Astrocyte (in vitro differentiated cells and primary cell): ENCODE results near the gene CTH. TPM values are rescaled to one million over a fixed set of nuclear protein-coding genes. Genes with fewer than 3 reads are reported as not detected.

ENCODE experiments used
- DNase-seq: peaks from one replicate; pipeline ENCODE4 v3.0.0-alpha.2; 2010; ENCODE audit warnings: low read depth
- FAIRE-seq: peaks from 2 replicates; lab custom pipeline; 2011; peaks lifted over from hg19 to GRCh38; lab: Jason Lieb, UNC
- H2AFZ ChIP-seq: 2 replicates; pipeline ENCODE4 v1.6.0; 2012; ENCODE audit warnings: low read depth, low read length, inconsistent platforms
- H3K27ac ChIP-seq: 2 replicates; pipeline ENCODE4 v1.5.1; 2011; ENCODE audit warnings: low read depth, low read length, inconsistent platforms
- H3K27me3 ChIP-seq: 2 replicates; pipeline ENCODE4 v1.6.0; 2011; ENCODE audit warnings: low read length, inconsistent platforms; ENCODE audit not compliant: insufficient read depth
- H3K36me3 ChIP-seq: 2 replicates; pipeline ENCODE4 v1.5.1; 2011; ENCODE audit warnings: low read length, inconsistent platforms; ENCODE audit not compliant: insufficient read depth
- H3K4me1 ChIP-seq: 2 replicates; pipeline ENCODE4 v1.5.1; 2011; ENCODE audit warnings: low read length, inconsistent platforms; ENCODE audit not compliant: insufficient read depth
- H3K4me2 ChIP-seq: 2 replicates; pipeline ENCODE4 v1.6.0; 2012; ENCODE audit warnings: low read length, inconsistent platforms
- H3K4me3 ChIP-seq: 2 replicates; pipeline ENCODE4 v1.5.1; 2011; ENCODE audit warnings: low read depth, mild to moderate bottlenecking, low read length, inconsistent platforms; ENCODE audit not compliant: insufficient read depth
- H3K79me2 ChIP-seq: 2 replicates; pipeline ENCODE4 v1.6.0; 2012; ENCODE audit warnings: mild to moderate bottlenecking, low read length, inconsistent platforms; ENCODE audit not compliant: insufficient read depth
- H3K9ac ChIP-seq: 2 replicates; pipeline ENCODE4 v1.6.0; 2012; ENCODE audit warnings: mild to moderate bottlenecking, low read length, inconsistent platforms
- H3K9me3 ChIP-seq: 2 replicates; pipeline ENCODE4 v1.5.1; 2012; ENCODE audit warnings: low read depth, mild to moderate bottlenecking, low read length, inconsistent platforms; ENCODE audit not compliant: insufficient read depth
- H4K20me1 ChIP-seq: 2 replicates; pipeline ENCODE4 v1.6.0; 2012; ENCODE audit warnings: low read length, inconsistent platforms; ENCODE audit not compliant: insufficient read depth
- H3K27ac Mint-ChIP-seq: one replicate; pipeline ENCODE4 v1.8.0; 2021; ENCODE audit warnings: mild to moderate bottlenecking, mixed read lengths; ENCODE audit not compliant: unreplicated experiment
- H3K27me3 Mint-ChIP-seq: one replicate; pipeline ENCODE4 v1.8.0; 2021; ENCODE audit warnings: low read depth, mixed read lengths; ENCODE audit not compliant: unreplicated experiment
- H3K36me3 Mint-ChIP-seq: one replicate; pipeline ENCODE4 v1.8.0; 2021; ENCODE audit warnings: low read depth, mixed read lengths; ENCODE audit not compliant: unreplicated experiment
- H3K4me1 Mint-ChIP-seq: one replicate; pipeline ENCODE4 v1.8.0; 2021; ENCODE audit warnings: low read depth, mixed read lengths; ENCODE audit not compliant: unreplicated experiment
- H3K4me3 Mint-ChIP-seq: one replicate; pipeline ENCODE4 v1.8.0; 2021; ENCODE audit warnings: mild to moderate bottlenecking, moderate library complexity, mixed read lengths; ENCODE audit not compliant: unreplicated experiment
- H3K9me3 Mint-ChIP-seq: one replicate; pipeline ENCODE4 v1.8.0; 2021; ENCODE audit warnings: mild to moderate bottlenecking, mixed read lengths; ENCODE audit not compliant: unreplicated experiment
- EZH2 ChIP-seq: IDR thresholded peaks from 2 replicates; pipeline ENCODE4 v1.6.1; 2012; ENCODE audit warnings: mild to moderate bottlenecking, low read length, inconsistent platforms; ENCODE audit not compliant: insufficient read depth
- total RNA-seq: library from RNA; stranded (reverse); gene quantifications from 2 replicates; pipeline ENCODE4 v1.2.1, GENCODE V29; 2021
- TF ChIP-seq, protein P1 (sequence below): IDR thresholded peaks from 2 replicates; pipeline ENCODE4 v1.5.1; 2011; ENCODE audit warnings: low read depth, mild to moderate bottlenecking, inconsistent platforms, low read length, moderate library complexity; ENCODE audit not compliant: insufficient read depth

The CTH gene
- total RNA-seq, 1 donor from 2014 or later: 23.7 TPM

DNA sequence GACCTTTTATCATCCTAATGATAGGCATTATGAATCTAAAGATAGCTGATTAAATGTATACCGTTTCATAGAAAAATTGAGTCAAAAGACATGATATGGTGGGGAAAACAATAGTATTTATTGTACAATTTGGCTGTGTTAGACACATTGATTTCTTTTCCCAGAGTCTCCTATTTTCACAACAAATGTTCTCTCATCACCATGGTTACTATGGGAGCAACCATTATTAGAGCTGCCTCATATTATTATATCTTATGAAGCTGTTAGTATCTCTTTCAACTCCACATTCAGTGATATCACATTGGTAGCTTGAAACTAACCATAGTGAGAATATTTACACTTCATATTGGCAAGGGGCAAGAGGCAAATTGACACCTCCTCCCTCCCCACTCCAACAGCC, 10.7 kb upstream of the CTH start:
- H3K4me3 Mint-ChIP-seq: no peak overlapping the region
- no peak for TF ChIP-seq EZH2
- TF ChIP-seq, protein P1, sequence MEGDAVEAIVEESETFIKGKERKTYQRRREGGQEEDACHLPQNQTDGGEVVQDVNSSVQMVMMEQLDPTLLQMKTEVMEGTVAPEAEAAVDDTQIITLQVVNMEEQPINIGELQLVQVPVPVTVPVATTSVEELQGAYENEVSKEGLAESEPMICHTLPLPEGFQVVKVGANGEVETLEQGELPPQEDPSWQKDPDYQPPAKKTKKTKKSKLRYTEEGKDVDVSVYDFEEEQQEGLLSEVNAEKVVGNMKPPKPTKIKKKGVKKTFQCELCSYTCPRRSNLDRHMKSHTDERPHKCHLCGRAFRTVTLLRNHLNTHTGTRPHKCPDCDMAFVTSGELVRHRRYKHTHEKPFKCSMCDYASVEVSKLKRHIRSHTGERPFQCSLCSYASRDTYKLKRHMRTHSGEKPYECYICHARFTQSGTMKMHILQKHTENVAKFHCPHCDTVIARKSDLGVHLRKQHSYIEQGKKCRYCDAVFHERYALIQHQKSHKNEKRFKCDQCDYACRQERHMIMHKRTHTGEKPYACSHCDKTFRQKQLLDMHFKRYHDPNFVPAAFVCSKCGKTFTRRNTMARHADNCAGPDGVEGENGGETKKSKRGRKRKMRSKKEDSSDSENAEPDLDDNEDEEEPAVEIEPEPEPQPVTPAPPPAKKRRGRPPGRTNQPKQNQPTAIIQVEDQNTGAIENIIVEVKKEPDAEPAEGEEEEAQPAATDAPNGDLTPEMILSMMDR: no peak
- no peak overlapping the region for H3K27ac Mint-ChIP-seq
- DNase-seq (no peak), FAIRE-seq (no peak)
- H4K20me1 ChIP-seq: no peaks in the 10 kb centered on the region
- H3K36me3 Mint-ChIP-seq: no peaks in the 10 kb centered on the region
- H3K4me3 ChIP-seq: no peak overlapping the region
- H3K9me3 ChIP-seq: no peaks in the 10 kb centered on the region
- no peaks in the 10 kb centered on the region for H3K27me3 ChIP-seq
- H3K4me1 ChIP-seq: no peaks in the 10 kb centered on the region
- H3K9me3 Mint-ChIP-seq: no peaks in the 10 kb centered on the region
- no peaks in the 10 kb centered on the region for H3K4me1 Mint-ChIP-seq
- no peaks in the 10 kb centered on the region for H3K36me3 ChIP-seq
- H3K79me2 ChIP-seq: no peaks in the 10 kb centered on the region
- peaks cover 7% of the 10 kb centered on the region for H3K27me3 Mint-ChIP-seq
- H3K27ac ChIP-seq: no peak overlapping the region
- no peak overlapping the region for H3K4me2 ChIP-seq
- no peak overlapping the region for H2AFZ ChIP-seq
- no peak overlapping the region for H3K9ac ChIP-seq

DNA sequence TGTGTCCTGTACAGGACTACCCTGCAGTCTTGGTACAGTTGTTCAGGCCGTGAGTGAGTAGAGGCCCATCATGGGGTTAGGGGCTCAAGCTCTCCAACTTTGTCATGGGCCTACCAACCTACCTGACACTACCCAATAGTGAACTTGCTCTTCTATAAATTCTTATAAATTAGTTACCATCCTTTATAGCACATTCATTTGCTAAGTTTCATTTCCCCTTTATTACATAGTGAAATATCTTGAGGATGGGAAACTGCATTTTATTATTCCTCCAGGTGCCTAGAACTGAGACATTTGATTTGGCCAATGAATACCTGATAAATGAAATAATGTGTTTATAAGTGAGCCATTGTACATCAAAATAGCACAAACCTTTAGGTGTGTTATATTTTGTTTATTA, 9.1 kb upstream of the CTH start:
- H3K4me1 Mint-ChIP-seq: no peaks in the 10 kb centered on the region
- no peaks in the 10 kb centered on the region for H3K9me3 ChIP-seq
- FAIRE-seq: no peak
- no peak overlapping the region for H3K4me3 Mint-ChIP-seq
- no peaks in the 10 kb centered on the region for H3K36me3 Mint-ChIP-seq
- H3K36me3 ChIP-seq: no peaks in the 10 kb centered on the region
- no peak overlapping the region for H3K27ac Mint-ChIP-seq
- H2AFZ ChIP-seq: no peak overlapping the region
- no peaks in the 10 kb centered on the region for H4K20me1 ChIP-seq
- no peak overlapping the region for H3K4me3 ChIP-seq
- DNase-seq: no peak
- no peaks in the 10 kb centered on the region for H3K79me2 ChIP-seq
- H3K4me2 ChIP-seq: no peak overlapping the region
- no peaks in the 10 kb centered on the region for H3K4me1 ChIP-seq
- H3K27ac ChIP-seq: no peak overlapping the region
- H3K9ac ChIP-seq: no peak overlapping the region
- no peaks in the 10 kb centered on the region for H3K27me3 ChIP-seq
- TF ChIP-seq, protein P1: no peak
- no peak for TF ChIP-seq EZH2
- H3K27me3 Mint-ChIP-seq: peaks cover 7% of the 10 kb centered on the region
- H3K9me3 Mint-ChIP-seq: no peaks in the 10 kb centered on the region

DNA sequence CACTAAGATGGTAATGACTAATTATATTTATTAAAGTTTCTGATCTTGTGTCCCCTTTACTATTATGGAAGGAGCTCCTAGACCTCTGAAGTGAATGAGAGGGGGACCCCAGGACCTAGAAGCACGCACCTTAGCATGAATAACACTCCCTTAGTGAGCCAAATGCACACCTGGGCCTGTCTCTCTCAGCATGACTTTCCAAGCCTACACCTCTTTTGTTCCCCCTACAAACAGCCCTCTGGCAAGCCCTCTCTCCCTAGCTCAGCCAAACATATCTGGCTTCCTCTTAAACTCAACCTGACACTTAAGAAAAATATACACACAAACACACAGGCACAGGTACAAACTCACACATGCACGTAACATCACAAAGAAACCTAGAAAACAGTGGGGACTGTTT, 7.3 kb upstream of the CTH start:
- Histone ChIP-seq H3K27me3 (no peaks in the 10 kb centered on the region), H3K9me3 (no peaks in the 10 kb centered on the region), H3K79me2 (no peaks in the 10 kb centered on the region), H4K20me1 (no peaks in the 10 kb centered on the region), H3K9ac (no peak overlapping the region), H3K4me1 (no peaks in the 10 kb centered on the region), H2AFZ (no peak overlapping the region), H3K36me3 (no peaks in the 10 kb centered on the region), H3K4me3 (no peak overlapping the region), H3K27ac (no peak overlapping the region), H3K4me2 (no peak overlapping the region)
- DNase-seq: no peak
- no peaks in the 10 kb centered on the region for H3K36me3 Mint-ChIP-seq
- TF ChIP-seq, protein P1: no peak
- no peak for TF ChIP-seq EZH2
- H3K9me3 Mint-ChIP-seq: no peaks in the 10 kb centered on the region
- no peak overlapping the region for H3K4me3 Mint-ChIP-seq
- H3K4me1 Mint-ChIP-seq: no peaks in the 10 kb centered on the region
- FAIRE-seq: no peak
- H3K27me3 Mint-ChIP-seq: peaks cover 4% of the 10 kb centered on the region
- H3K27ac Mint-ChIP-seq: no peak overlapping the region
